Activated naive CD8-positive, alpha-beta T cell (primary cell): Measurements from ENCODE around the gene SH3BP2.
A peak's percentile ranks its signal among the peaks of the same experiment; 100 is the strongest.

Source experiments
- H3K27ac Mint-ChIP-seq: one replicate; pipeline ENCODE4 v1.8.0; 2021; ENCODE audit warnings: mixed read lengths
- H3K27me3 Mint-ChIP-seq: one replicate; pipeline ENCODE4 v1.8.0; 2021; ENCODE audit warnings: mixed read lengths
- H3K36me3 Mint-ChIP-seq: one replicate; pipeline ENCODE4 v1.8.0; 2021; ENCODE audit warnings: mixed read lengths
- H3K4me1 Mint-ChIP-seq: one replicate; pipeline ENCODE4 v1.8.0; 2021; ENCODE audit warnings: low read depth, mixed read lengths
- H3K4me3 Mint-ChIP-seq: one replicate; pipeline ENCODE4 v1.8.0; 2021; ENCODE audit warnings: mild to moderate bottlenecking, mixed read lengths
- H3K9me3 Mint-ChIP-seq: one replicate; pipeline ENCODE4 v1.8.0; 2021; ENCODE audit warnings: low read depth, mixed read lengths

Gene SH3BP2

GRCh38 chr4:2836391-2836859 lies 43.5 kb downstream of the SH3BP2 start:
- H3K27ac Mint-ChIP-seq = peak overlapping the region; percentile 54
- no peaks in the 10 kb centered on the region for H3K36me3 Mint-ChIP-seq
- H3K4me3 Mint-ChIP-seq = no peak overlapping the region
- no peaks in the 10 kb centered on the region for H3K27me3 Mint-ChIP-seq
- H3K4me1 Mint-ChIP-seq = peaks cover 58% of the 10 kb centered on the region
- no peaks in the 10 kb centered on the region for H3K9me3 Mint-ChIP-seq

- Mint-ChIP-seq H3K9me3 (no peaks in the 10 kb centered on the region), H3K27me3 (no peaks in the 10 kb centered on the region), H3K27ac (peak overlapping the region; percentile 96), H3K36me3 (no peaks in the 10 kb centered on the region), H3K4me1 (peaks cover 58% of the 10 kb centered on the region), H3K4me3 (peak overlapping the region; percentile 90)
Observed at GRCh38 chr4:2837110-2837903, 44.4 kb downstream of the SH3BP2 start.

GRCh38 chr4:2837904-2838496 lies 45.1 kb downstream of the SH3BP2 start:
- Mint-ChIP-seq H3K36me3 (no peaks in the 10 kb centered on the region), H3K4me1 (peaks cover 64% of the 10 kb centered on the region), H3K4me3 (peak overlapping the region; percentile 90), H3K9me3 (no peaks in the 10 kb centered on the region), H3K27me3 (no peaks in the 10 kb centered on the region), H3K27ac (peak overlapping the region; percentile 96)

DNA sequence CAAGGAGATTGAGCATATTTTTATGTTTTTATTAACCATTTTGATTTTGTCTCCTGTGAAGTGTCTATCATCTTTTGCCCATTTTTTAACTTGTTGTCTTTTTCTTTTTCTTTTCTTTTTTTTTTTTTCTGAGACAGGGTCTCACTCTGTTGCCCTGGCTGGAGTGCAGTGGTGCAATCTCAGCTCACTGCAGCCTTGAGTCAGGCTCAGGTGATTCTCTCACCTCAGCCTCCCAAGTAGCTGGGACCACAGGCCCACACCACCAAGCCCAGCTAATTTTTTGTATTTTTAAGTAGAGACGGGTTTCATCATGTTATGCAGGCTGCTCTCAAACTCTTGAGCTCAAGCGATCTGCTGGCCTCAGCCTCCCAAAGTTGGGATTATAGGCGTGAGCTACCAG lies 46.2 kb downstream of the SH3BP2 start:
- H3K4me1 Mint-ChIP-seq = peaks cover 64% of the 10 kb centered on the region
- peak overlapping the region; percentile 96 for H3K27ac Mint-ChIP-seq
- H3K36me3 Mint-ChIP-seq = no peaks in the 10 kb centered on the region
- peak overlapping the region; percentile 90 for H3K4me3 Mint-ChIP-seq
- H3K27me3 Mint-ChIP-seq = no peaks in the 10 kb centered on the region
- H3K9me3 Mint-ChIP-seq = no peaks in the 10 kb centered on the region

GRCh38 chr4:2842687-2843262 lies 49.9 kb downstream of the SH3BP2 start:
- Mint-ChIP-seq H3K27ac (peak overlapping the region; percentile 79), H3K9me3 (no peaks in the 10 kb centered on the region), H3K4me1 (peaks cover 60% of the 10 kb centered on the region), H3K27me3 (no peaks in the 10 kb centered on the region), H3K36me3 (no peaks in the 10 kb centered on the region), H3K4me3 (peak overlapping the region; percentile 84)

- H3K36me3 Mint-ChIP-seq = no peaks in the 10 kb centered on the region
- H3K4me1 Mint-ChIP-seq = peaks cover 59% of the 10 kb centered on the region
Observed at GRCh38 chr4:2843263-2843940, 50.5 kb downstream of the SH3BP2 start, which contains the start of gene ADD1. ADD1 (plus strand) TSS chr4:2843844; CDS start chr4:2875916, 32,072 bp downstream.

DNA sequence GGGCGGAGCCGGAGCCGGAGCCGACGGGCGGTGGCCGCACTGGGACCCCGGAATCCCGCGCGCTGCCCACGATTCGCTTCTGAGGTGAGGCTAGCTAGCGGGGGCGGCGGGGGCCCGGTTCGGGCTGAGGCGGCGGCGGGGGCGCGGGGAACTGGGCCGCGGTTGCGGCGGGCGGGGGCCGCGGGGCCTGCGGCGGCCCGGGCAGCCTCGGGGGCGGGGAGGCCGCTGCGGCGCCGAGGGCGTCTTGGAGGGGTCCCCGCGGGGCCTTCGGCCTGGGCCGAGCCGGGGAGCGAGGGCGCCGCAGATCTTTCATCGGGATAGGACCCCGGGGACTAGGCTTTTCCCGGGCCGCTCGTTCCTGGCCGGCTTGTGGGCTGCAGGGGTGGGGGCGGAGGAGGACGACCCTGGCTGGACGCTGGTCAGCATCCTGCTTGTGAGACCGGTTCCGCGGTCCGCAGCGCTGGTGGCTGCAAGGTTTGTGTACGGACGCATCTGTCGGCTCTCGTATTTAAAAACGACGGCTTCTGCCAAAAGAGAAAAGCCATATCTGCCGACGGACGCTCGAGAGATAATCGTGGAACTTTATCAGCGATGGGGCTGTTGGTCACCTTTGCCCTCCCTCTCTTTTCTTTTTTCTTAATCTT lies 51.2 kb downstream of the SH3BP2 start:
- no peaks in the 10 kb centered on the region for H3K36me3 Mint-ChIP-seq
- peak overlapping the region; percentile 87 for H3K27ac Mint-ChIP-seq
- no peaks in the 10 kb centered on the region for H3K27me3 Mint-ChIP-seq
- no peaks in the 10 kb centered on the region for H3K9me3 Mint-ChIP-seq
- H3K4me1 Mint-ChIP-seq = peaks cover 59% of the 10 kb centered on the region
- H3K4me3 Mint-ChIP-seq = peak overlapping the region; percentile 89

More at GRCh38 chr4:2843263-2843940, 50.5 kb downstream of the SH3BP2 start, which contains the start of gene ADD1:
- H3K9me3 Mint-ChIP-seq = no peaks in the 10 kb centered on the region
- H3K4me3 Mint-ChIP-seq = peak within 1 kb of the TSS; percentile 89
- H3K27me3 Mint-ChIP-seq = no peaks in the 10 kb centered on the region
- H3K27ac Mint-ChIP-seq = peak within 1 kb of the TSS; percentile 87

DNA sequence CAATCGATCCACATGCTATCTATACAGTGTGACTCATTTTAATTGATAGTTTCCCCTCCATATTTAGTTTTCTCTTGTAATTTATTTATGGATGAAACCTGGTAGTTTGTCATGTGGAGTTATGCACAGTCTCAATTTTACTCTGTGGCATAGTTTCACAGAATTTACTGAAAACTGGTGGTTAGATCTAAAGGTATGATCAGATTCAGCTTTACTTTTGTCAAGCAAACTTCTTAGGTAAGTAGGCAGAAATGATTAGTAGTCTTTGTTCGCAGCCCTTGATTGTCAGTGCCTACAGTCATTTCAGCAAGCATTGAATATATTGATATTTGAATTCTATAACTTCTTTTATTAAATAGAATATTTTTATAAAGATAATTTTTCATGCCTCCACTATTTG lies 53.3 kb downstream of the SH3BP2 start:
- Mint-ChIP-seq H3K27ac (peak overlapping the region; percentile 79), H3K9me3 (no peaks in the 10 kb centered on the region), H3K4me3 (peak overlapping the region; percentile 89), H3K27me3 (no peaks in the 10 kb centered on the region), H3K4me1 (peaks cover 66% of the 10 kb centered on the region), H3K36me3 (no peaks in the 10 kb centered on the region)

DNA sequence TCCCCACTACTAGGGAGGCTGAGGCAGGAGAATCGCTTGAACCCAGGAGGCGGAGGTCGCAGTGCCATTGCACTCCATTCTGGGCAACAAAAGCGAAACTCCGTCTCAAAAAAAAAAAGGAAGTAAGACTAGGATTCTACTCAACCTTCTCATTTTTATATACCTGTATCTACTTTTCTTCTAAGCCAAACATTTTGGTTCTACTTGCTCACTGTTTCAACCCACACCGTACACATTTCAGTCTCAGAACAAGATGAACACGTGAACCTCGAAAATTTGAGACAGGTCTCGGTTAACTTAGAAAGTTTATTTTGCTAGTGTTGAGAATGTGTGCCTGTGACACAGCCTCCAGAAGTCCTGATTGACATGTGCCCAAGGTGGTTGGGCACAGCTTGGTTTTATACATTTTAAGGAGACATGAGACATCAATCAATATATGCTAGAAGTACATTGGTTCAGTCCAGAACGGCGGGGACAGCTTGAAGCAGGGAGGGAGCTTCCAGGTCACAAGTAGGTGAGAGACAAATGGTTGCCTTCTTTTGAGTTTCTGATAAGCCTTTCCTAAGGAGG lies 54.5 kb downstream of the SH3BP2 start:
- H3K4me3 Mint-ChIP-seq = peak overlapping the region; percentile 40
- H3K36me3 Mint-ChIP-seq = no peaks in the 10 kb centered on the region
- H3K9me3 Mint-ChIP-seq = no peaks in the 10 kb centered on the region
- no peaks in the 10 kb centered on the region for H3K27me3 Mint-ChIP-seq
- peak overlapping the region; percentile 83 for H3K27ac Mint-ChIP-seq
- peaks cover 76% of the 10 kb centered on the region for H3K4me1 Mint-ChIP-seq

DNA sequence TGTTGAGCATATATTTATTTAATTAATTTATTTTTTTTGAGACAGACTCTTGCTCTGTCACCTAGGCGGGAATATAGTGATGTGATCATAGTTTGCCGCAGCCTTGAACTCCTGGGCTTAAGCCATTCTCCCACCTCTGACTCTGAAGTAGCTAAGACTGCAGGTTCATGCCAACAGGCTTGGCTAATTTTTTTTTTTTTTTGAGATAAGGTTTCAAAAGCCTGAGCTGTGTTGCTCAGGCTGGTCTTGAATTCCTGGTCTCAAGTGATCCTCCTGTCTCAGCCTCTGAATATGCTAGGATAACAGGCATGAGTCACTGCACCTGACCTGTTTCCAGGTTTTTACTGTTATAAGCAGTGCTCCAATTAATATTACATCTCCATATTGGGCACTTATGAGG lies 55.6 kb downstream of the SH3BP2 start:
- H3K4me3 Mint-ChIP-seq = no peak overlapping the region
- no peaks in the 10 kb centered on the region for H3K9me3 Mint-ChIP-seq
- H3K27me3 Mint-ChIP-seq = no peaks in the 10 kb centered on the region
- no peak overlapping the region for H3K27ac Mint-ChIP-seq
- no peaks in the 10 kb centered on the region for H3K36me3 Mint-ChIP-seq
- peaks cover 77% of the 10 kb centered on the region for H3K4me1 Mint-ChIP-seq

DNA sequence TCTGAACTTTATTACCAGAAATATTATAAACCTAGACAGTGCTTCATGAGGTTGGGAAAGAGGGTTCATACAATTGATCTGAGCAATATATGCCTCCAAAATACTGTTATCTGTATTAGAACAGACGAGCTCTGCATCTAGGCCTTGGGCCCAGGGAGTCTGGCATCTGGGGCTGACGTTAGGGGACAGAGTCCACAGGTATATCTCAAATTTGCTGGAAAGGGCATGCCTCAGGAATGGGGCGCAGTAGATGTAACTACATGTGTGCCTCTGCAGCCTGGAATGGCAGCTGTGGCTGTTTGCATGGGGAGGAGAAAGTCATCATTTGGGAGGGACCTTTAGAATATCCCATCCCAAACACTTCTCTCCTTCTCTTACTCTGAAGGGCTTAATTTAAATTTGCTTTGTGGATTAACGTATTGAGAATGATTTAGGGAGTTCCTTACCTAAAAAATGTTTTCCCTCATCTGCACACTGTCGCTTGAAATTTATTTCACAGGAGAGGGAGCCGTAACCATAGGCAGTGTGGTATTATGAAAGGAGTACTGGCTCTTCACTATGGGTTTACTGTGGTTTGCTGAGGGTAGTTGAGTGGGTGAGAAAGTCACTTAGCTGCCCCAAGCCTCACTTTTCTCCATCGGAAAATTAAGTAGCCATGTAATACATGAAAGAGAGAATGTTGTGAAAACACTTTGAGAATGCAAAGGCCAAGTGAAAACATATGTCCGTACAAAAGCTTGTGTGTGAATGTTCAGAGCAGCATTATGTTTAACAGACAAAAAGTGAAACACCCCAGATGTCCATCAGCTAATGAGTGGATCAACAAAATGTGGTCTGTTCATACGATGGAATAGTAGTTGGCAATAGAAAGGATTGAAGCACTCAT lies 56.6 kb downstream of the SH3BP2 start:
- H3K4me3 Mint-ChIP-seq = peak overlapping the region; percentile 15
- no peaks in the 10 kb centered on the region for H3K36me3 Mint-ChIP-seq
- H3K27ac Mint-ChIP-seq = peak overlapping the region; percentile 79
- no peaks in the 10 kb centered on the region for H3K27me3 Mint-ChIP-seq
- H3K4me1 Mint-ChIP-seq = peaks cover 83% of the 10 kb centered on the region
- H3K9me3 Mint-ChIP-seq = no peaks in the 10 kb centered on the region

DNA sequence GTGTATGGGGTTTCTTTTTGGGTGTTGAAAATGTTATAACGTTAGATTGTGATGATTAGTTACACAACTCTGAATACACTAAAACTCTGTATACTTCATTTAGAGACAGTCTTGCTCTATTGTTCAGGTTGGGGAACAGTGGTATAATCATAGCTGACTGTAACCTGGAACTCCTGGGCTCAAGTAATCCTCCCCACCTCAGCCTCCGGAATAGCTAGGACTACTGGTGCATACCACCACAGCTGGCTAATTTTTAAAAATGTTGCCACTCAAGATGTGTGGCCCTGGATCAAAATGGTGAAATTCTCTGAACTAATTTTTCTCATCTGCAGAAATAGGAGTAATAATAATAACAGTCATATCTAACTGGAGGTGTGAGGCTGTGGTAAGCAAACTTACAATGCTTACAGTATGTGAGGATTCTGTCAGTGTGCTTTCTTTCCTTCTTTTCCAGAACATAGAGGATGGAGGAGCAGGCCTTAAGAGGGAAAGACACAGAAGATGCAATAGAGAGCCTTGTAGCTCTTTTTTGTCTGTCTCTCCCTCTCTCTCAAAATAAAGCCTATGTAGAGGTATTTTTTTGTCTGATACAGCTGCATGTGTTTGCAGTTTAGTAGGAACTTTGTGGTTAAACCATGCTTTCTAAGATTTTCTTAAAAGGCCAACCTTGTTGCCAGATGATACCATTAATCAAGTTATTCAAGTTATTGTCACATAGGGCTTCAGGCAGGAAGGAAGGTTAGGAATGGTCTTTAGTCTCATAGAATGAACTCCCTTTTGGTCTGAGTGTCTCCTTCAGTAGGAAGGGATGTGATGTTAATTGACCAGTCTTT lies 58.3 kb downstream of the SH3BP2 start:
- H3K36me3 Mint-ChIP-seq = no peaks in the 10 kb centered on the region
- H3K4me1 Mint-ChIP-seq = peaks cover 78% of the 10 kb centered on the region
- no peaks in the 10 kb centered on the region for H3K27me3 Mint-ChIP-seq
- peak overlapping the region; percentile 40 for H3K4me3 Mint-ChIP-seq
- peak overlapping the region; percentile 80 for H3K27ac Mint-ChIP-seq
- no peaks in the 10 kb centered on the region for H3K9me3 Mint-ChIP-seq

GRCh38 chr4:2852481-2852921 lies 59.6 kb downstream of the SH3BP2 start:
- H3K9me3 Mint-ChIP-seq = no peaks in the 10 kb centered on the region
- peaks cover 74% of the 10 kb centered on the region for H3K4me1 Mint-ChIP-seq
- H3K27ac Mint-ChIP-seq = peak overlapping the region; percentile 80
- no peaks in the 10 kb centered on the region for H3K36me3 Mint-ChIP-seq
- H3K27me3 Mint-ChIP-seq = no peaks in the 10 kb centered on the region
- H3K4me3 Mint-ChIP-seq = peak overlapping the region; percentile 58
